Fibroblast of lung (primary cell): ENCODE data around the gene S100A8. TPM values are rescaled to one million over a fixed set of nuclear protein-coding genes. Genes with fewer than 3 reads are reported as not detected.
A peak's percentile ranks its signal among the peaks of the same experiment; 100 is the strongest.

Source experiments
- DNase-seq, 2 donors: peaks; one replicate each; pipeline versions ENCODE4 v3.0.0 to v3.0.0-alpha.2; 2010; ENCODE audit warnings: low read depth in 2 of 2
- H2AFZ ChIP-seq: 2 replicates; pipeline ENCODE4 v1.5.1; 2012; ENCODE audit warnings: low read length, control low read depth, inconsistent platforms
- H3K27ac ChIP-seq: 2 replicates; pipeline ENCODE4 v1.5.1; 2011; ENCODE audit warnings: low read length, control low read depth; ENCODE audit not compliant: insufficient read depth
- H3K27me3 ChIP-seq: 2 replicates; pipeline ENCODE4 v1.5.1; 2011; ENCODE audit warnings: mild to moderate bottlenecking, low read length; ENCODE audit not compliant: control insufficient read depth, insufficient read depth
- H3K36me3 ChIP-seq: 2 replicates; pipeline ENCODE4 v1.5.1; 2011; ENCODE audit warnings: low read length; ENCODE audit not compliant: control insufficient read depth, insufficient read depth
- H3K4me1 ChIP-seq: 2 replicates; pipeline ENCODE4 v1.5.1; 2011; ENCODE audit warnings: low read length; ENCODE audit not compliant: control insufficient read depth, insufficient read depth; ENCODE audit errors: extremely low read depth
- H3K4me2 ChIP-seq: 2 replicates; pipeline ENCODE4 v1.5.1; 2011; ENCODE audit warnings: low read length, control low read depth; ENCODE audit not compliant: insufficient read depth; ENCODE audit errors: extremely low read depth
- H3K4me3 ChIP-seq, 4 experiments: fragments of 200-600 bp in 1 of 4; sonication (generic) in 1 of 4; replicated peaks in 1 of 4; 2 replicates each; pipeline ENCODE4 v1.5.1; 2011 to 2016; ENCODE audit warnings: low read length in 4 of 4, low read depth in 3 of 4, mild to moderate bottlenecking in 3 of 4, control low read depth in 2 of 4, inconsistent platforms in 1 of 4, mixed read lengths in 1 of 4; ENCODE audit not compliant: insufficient read depth in 1 of 4; ENCODE audit errors: control extremely low read depth in 1 of 4
- H3K79me2 ChIP-seq: 2 replicates; pipeline ENCODE4 v1.5.1; 2012; ENCODE audit warnings: mild to moderate bottlenecking, low read length, inconsistent platforms; ENCODE audit not compliant: control insufficient read depth, insufficient read depth
- H3K9ac ChIP-seq: 2 replicates; pipeline ENCODE4 v1.5.1; 2011; ENCODE audit warnings: mild to moderate bottlenecking, low read length, control low read depth; ENCODE audit not compliant: insufficient read depth
- H3K9me3 ChIP-seq: 2 replicates; pipeline ENCODE4 v1.5.1; 2012; ENCODE audit warnings: low read depth, low read length; ENCODE audit not compliant: control insufficient read depth, insufficient read depth
- H4K20me1 ChIP-seq: 2 replicates; pipeline ENCODE4 v1.5.1; 2011; ENCODE audit warnings: low read length; ENCODE audit not compliant: control insufficient read depth, insufficient read depth; ENCODE audit errors: extremely low read depth
- CTCF ChIP-seq, 2 donors: IDR thresholded peaks in 1 of 2; conservative IDR thresholded peaks in 1 of 2; 1 replicate in 1 of 2; 2 replicates in 1 of 2; pipeline ENCODE4 v1.5.1; 2011 to 2012; ENCODE audit warnings: low read length in 2 of 2, control low read depth in 1 of 2, inconsistent platforms in 1 of 2, low read depth in 1 of 2, mild to moderate bottlenecking in 1 of 2
- EZH2 ChIP-seq: IDR thresholded peaks from 2 replicates; pipeline ENCODE4 v1.5.1; 2012; ENCODE audit warnings: low read length, control low read depth, mild to moderate bottlenecking; ENCODE audit errors: missing control alignments
- polyA plus RNA-seq, 2 donors: library from polyadenylated mRNA; depleted of rRNA in 1 of 2; stranded (reverse) in 1 of 2; unstranded in 1 of 2; fragments of >200 nt; gene quantifications; 2 replicates each; pipeline ENCODE4 v1.2.1, GENCODE V29; 2011 to 2012; ENCODE audit warnings: missing spikeins in 1 of 2
- total RNA-seq: library from RNA; depleted of rRNA; stranded (reverse); fragments of >200 nt; gene quantifications from 2 replicates; pipeline ENCODE4 v1.2.1, GENCODE V29; 2014

Gene S100A8
- total and polyA plus RNA-seq, 2 donors (not counting 1 experiment from before 2014, with no cell fraction given) = not detected

GRCh38 chr1:153353226-153353947, 37.5 kb downstream of the S100A8 start:
- Histone ChIP-seq H3K4me1 (no peaks in the 10 kb centered on the region), H3K9me3 (no peaks in the 10 kb centered on the region), H4K20me1 (no peaks in the 10 kb centered on the region), H3K36me3 (no peaks in the 10 kb centered on the region), H3K27ac (no peak overlapping the region), H3K79me2 (no peaks in the 10 kb centered on the region), H3K4me2 (no peak overlapping the region), H3K27me3 (no peaks in the 10 kb centered on the region), H3K9ac (no peak overlapping the region), H3K4me3 (no peak overlapping the region), H2AFZ (no peak overlapping the region)
- TF ChIP-seq CTCF (conservative IDR thresholded peaks at IDR 0.05 in 1 of 2, IDR thresholded peaks at IDR 0.05 in 1 of 2; ENCODE audit: low read depth in 1 of 2, low read length in 2 of 2) (peak; percentile 19 to 49), EZH2 (no peak)
- DNase-seq = peak; percentile 4 to 6

GRCh38 chr1:153352523-153352922, 38.4 kb downstream of the S100A8 start:
- no peak overlapping the region for H2AFZ ChIP-seq
- H3K9me3 ChIP-seq = no peaks in the 10 kb centered on the region
- TF ChIP-seq EZH2 (no peak), CTCF (conservative IDR thresholded peaks at IDR 0.05 in 1 of 2, IDR thresholded peaks at IDR 0.05 in 1 of 2; ENCODE audit: low read depth in 1 of 2, low read length in 2 of 2) (peak; percentile 91)
- H3K4me2 ChIP-seq = no peak overlapping the region
- no peaks in the 10 kb centered on the region for H4K20me1 ChIP-seq
- H3K79me2 ChIP-seq = no peaks in the 10 kb centered on the region
- no peaks in the 10 kb centered on the region for H3K4me1 ChIP-seq
- DNase-seq = peak; percentile 47 to 73
- H3K9ac ChIP-seq = no peak overlapping the region
- H3K36me3 ChIP-seq = no peaks in the 10 kb centered on the region
- no peaks in the 10 kb centered on the region for H3K27me3 ChIP-seq
- H3K4me3 ChIP-seq = no peak overlapping the region
- no peak overlapping the region for H3K27ac ChIP-seq

- H3K27me3 ChIP-seq = peaks cover under 1% of the 10 kb centered on the region
- no peaks in the 10 kb centered on the region for H4K20me1 ChIP-seq
- H2AFZ ChIP-seq = no peak overlapping the region
- TF ChIP-seq CTCF (conservative IDR thresholded peaks at IDR 0.05 in 1 of 2, IDR thresholded peaks at IDR 0.05 in 1 of 2; ENCODE audit: low read depth in 1 of 2, low read length in 2 of 2) (no peak), EZH2 (no peak)
- H3K4me1 ChIP-seq = no peaks in the 10 kb centered on the region
- H3K27ac ChIP-seq = no peak overlapping the region
- H3K4me3 ChIP-seq = no peak overlapping the region
- no peak overlapping the region for H3K9ac ChIP-seq
- H3K36me3 ChIP-seq = no peaks in the 10 kb centered on the region
- DNase-seq = no peak
- H3K9me3 ChIP-seq = no peaks in the 10 kb centered on the region
- H3K79me2 ChIP-seq = no peaks in the 10 kb centered on the region
- no peak overlapping the region for H3K4me2 ChIP-seq
Observed at GRCh38 chr1:153350321-153350957, 40.4 kb downstream of the S100A8 start.
